Measurements from ENCODE around the gene EQTN. TPM values are rescaled to one million over a fixed set of nuclear protein-coding genes. Genes with fewer than 3 reads are reported as not detected.

The EQTN gene
- total and polyA plus RNA-seq, 2 of the 8 experiments (the other 6 are each of a cell fraction or from before 2014, with no cell fraction given), result 0.23 TPM; not detected in 1

GRCh38 chr9:27328483-27328882 lies 31.5 kb upstream of the EQTN start:
- Histone ChIP-seq H3K9me3 (ENCODE audit: insufficient read depth in 2 of 2, low read depth in 1 of 2, low read length in 1 of 2) (peaks cover 3 to 5% of the 10 kb centered on the region in 2 experiments; a peak in 1 of 4 replicates), H3K4me1 (replicated peaks in 1 of 4; ENCODE audit: control insufficient read depth in 3 of 4, insufficient read depth in 4 of 4, low read length in 3 of 4) (peaks cover 0 to 3% (median 0%) of the 10 kb centered on the region in 4 experiments; a peak in 1 of 7 replicates), H4K91ac (replicated peaks; ENCODE audit: insufficient read length, low read length) (no peak overlapping the region), H2AK5ac (ENCODE audit: low read depth, low read length) (no peak overlapping the region; the same call in 1 of the 2 replicates), H3K79me1 (ENCODE audit: low read depth, low read length) (no peaks in the 10 kb centered on the region), H3K4me2 (ENCODE audit: insufficient read depth in 1 of 2, low read depth in 2 of 2, low read length in 2 of 2) (no peak overlapping the region), H3K27me3 (replicated peaks in 1 of 4; ENCODE audit: control insufficient read depth in 3 of 4, extremely low read depth in 1 of 4, insufficient read depth in 3 of 4, low read length in 3 of 4) (no peaks in the 10 kb centered on the region), H3K9ac (replicated peaks in 1 of 4; ENCODE audit: extremely low read depth in 1 of 4, low read depth in 3 of 4, low read length in 3 of 4) (no peak overlapping the region), H2AFZ (ENCODE audit: low read length) (no peak overlapping the region), H3K23ac (ENCODE audit: insufficient read length) (no peak overlapping the region), H3K23me2 (ENCODE audit: low read depth, low read length) (no peaks in the 10 kb centered on the region), H3K4ac (replicated peaks; ENCODE audit: insufficient read length, low read depth, low read length) (no peak overlapping the region), H3K36me3 (ENCODE audit: control insufficient read depth in 2 of 4, insufficient read depth in 4 of 4, low read length in 3 of 4) (no peaks in the 10 kb centered on the region; a peak in 1 of 8 replicates), H2BK120ac (replicated peaks; ENCODE audit: low read depth, low read length) (no peak overlapping the region), H2BK12ac (ENCODE audit: low read depth, low read length) (no peak overlapping the region), H3K79me2 (ENCODE audit: control insufficient read depth in 1 of 2, insufficient read depth in 2 of 2, low read length in 2 of 2) (no peaks in the 10 kb centered on the region), H2BK20ac (ENCODE audit: low read length) (no peak overlapping the region), H2BK5ac (ENCODE audit: low read depth, low read length) (no peak overlapping the region), H3K18ac (ENCODE audit: extremely low read depth, low read length) (no peak overlapping the region), H4K5ac (ENCODE audit: insufficient read length, low read depth, low read length) (no peak overlapping the region), H4K8ac (ENCODE audit: extremely low read depth, insufficient read depth, low read length) (no peak overlapping the region), H3K56ac (replicated peaks; ENCODE audit: insufficient read length, low read depth, low read length) (no peak overlapping the region), H3K4me3 (ENCODE audit: extremely low read depth in 1 of 4, insufficient read depth in 2 of 4, low read depth in 3 of 4, low read length in 4 of 4) (no peak overlapping the region), H3K14ac (ENCODE audit: insufficient read length) (no peak overlapping the region), H4K20me1 (replicated peaks in 1 of 2; ENCODE audit: control insufficient read depth in 1 of 2, insufficient read depth in 2 of 2, low read length in 2 of 2) (no peaks in the 10 kb centered on the region), H2BK15ac (ENCODE audit: low read length) (no peak overlapping the region), H3K27ac (ENCODE audit: low read depth, low read length) (no peak overlapping the region)
- FAIRE-seq, result no peak
- no peak for DNase-seq (ENCODE audit: low read depth in 1 of 2, low spot score in 2 of 2)
- TF ChIP-seq EGR1 (IDR thresholded peaks at IDR 0.05; ENCODE audit: borderline replicate concordance, low read depth, low read length) (no peak), TCF12 (IDR thresholded peaks at IDR 0.05; ENCODE audit: low read depth, low read length) (no peak), CREB1 (IDR thresholded peaks at IDR 0.05) (no peak), SRF (IDR thresholded peaks at IDR 0.05; ENCODE audit: low read depth, low read length) (no peak), KDM1A (IDR thresholded peaks at IDR 0.05; ENCODE audit: borderline replicate concordance, low read length) (no peak), ATF2 (IDR thresholded peaks at IDR 0.05; ENCODE audit: low read length) (no peak), RFX5 (IDR thresholded peaks at IDR 0.05; ENCODE audit: borderline replicate concordance, low read depth, low read length) (no peak), TAF1 (IDR thresholded peaks at IDR 0.05; ENCODE audit: low read depth, low read length) (no peak), NANOG (IDR thresholded peaks at IDR 0.05; ENCODE audit: insufficient read depth, low read depth, low read length, poor library complexity, severe bottlenecking) (no peak), HDAC6 (IDR thresholded peaks at IDR 0.05; ENCODE audit: low read depth, low read length) (no peak)
- ChIA-PET CTCF (ENCODE audit: partially characterized antibody) (interaction anchor here (0.6 to 6.4 kb wide), 7 partner anchors 14 to 219 kb away, joined by 3 to 63 read pairs (median 3); partner anchors contain the start of gene MOB3B), POLR2A (ENCODE audit: partially characterized antibody) (no interaction called here)
- 90% methylated on average over 3 of the region's 3 CpGs; no CpG with 5 or more reads in 1 of the 2 experiments for WGBS, 2 experiments (ENCODE audit: extremely low coverage in 1 of 2, insufficient coverage in 1 of 2, insufficient read length in 1 of 2, insufficient replicate concordance in 2 of 2, low coverage in 1 of 2, low lambda C conversion rate in 2 of 2, missing lambda C conversion rate in 1 of 2)

Data from H1 (cell line).